GM12873 (cell line): ENCODE data around the gene LMAN2.

ENCODE experiments used
- CTCF ChIP-seq: IDR thresholded peaks from 2 replicates; pipeline ENCODE4 v1.5.1; 2012; ENCODE audit warnings: low read depth, mild to moderate bottlenecking, moderate library complexity, low read length, control low read depth; ENCODE audit not compliant: insufficient read depth; ENCODE audit errors: missing control alignments

The LMAN2 gene

DNA sequence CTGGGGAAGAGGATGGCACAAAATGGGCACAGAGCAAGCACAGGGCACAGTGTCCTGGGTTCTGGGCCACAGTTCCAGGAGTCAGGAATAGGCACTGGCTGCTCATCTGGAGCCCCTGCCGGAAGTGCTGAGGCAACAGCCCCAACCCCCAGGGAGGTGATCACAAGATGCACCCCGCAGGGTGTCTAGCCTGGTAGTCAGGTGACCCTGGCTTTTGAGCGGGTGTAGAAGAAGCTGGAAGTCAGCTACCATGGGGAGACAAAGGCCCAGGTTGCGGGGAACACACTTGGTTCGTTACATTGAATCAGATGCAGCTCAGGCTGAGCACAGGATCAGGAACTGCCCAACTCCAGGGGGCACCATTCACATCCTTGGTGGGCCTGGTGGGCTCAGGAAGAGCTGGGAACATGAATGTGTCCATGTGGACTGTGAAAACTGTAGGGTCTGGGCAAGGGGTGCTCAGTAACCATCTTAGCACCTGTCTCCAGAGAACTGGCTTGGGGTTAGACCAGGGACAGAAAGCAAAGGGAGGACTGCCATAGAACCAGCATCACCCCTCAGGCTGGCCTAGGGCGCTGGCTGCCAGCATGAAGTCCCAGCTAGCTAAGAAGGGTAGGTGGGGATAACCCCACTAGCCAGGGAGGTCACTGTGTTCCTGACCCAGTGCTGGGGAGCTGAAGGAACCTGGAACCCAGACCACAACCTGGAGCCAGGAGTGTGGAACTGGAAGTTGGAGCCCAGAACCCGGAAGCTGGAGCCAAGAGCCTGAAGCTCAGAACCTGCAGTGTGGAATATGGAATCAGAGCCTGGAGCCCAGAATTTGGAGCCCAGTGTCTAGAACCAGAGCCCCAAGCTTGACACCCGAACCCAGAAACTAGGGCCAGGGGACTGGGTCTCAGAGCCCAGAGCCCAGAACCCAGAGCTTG is 26.6 kb upstream of the LMAN2 start:
- TF ChIP-seq CTCF = no peak

GRCh38 chr5:177376107-177376506 is 24.6 kb upstream of the LMAN2 start:
- no peak for TF ChIP-seq CTCF

- no peak for TF ChIP-seq CTCF
These were observed 22.7 kb upstream of the LMAN2 start for GRCh38 chr5:177374211-177374610.

- TF ChIP-seq CTCF = no peak
These were observed 22.3 kb upstream of the LMAN2 start for GRCh38 chr5:177373806-177374205.

DNA sequence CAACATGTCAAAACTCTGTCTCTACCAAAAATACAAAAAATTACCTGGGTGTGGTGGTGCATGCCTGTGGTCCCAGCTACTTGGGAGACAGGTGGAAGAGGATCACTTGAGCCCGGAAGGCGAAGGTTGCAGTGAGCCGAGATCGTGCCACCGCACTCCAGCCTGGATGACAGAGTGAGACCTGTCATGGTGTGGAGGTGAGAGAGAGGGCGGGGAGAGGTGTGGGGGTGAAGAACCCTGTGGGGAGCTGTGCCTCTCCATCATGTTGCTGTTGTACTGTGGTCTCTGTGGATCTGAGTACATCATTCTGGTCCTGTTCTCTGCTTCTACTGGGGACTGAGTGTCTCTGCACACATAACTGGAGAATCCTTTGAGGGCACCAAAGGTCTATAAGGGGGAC is 21.4 kb upstream of the LMAN2 start:
- TF ChIP-seq CTCF = no peak

- no peak for TF ChIP-seq CTCF
These were observed 20.8 kb upstream of the LMAN2 start for GRCh38 chr5:177372034-177372896.
